Muscle layer of colon (tissue), 2 donors: Measurements from ENCODE around the gene NRG2.
A peak's percentile ranks its signal among the peaks of the same experiment; 100 is the strongest.

Source experiments
- H3K27ac ChIP-seq: one replicate; pipeline ENCODE4 v1.7.0; 2013; ENCODE audit warnings: low read depth, mild to moderate bottlenecking, low read length, moderate library complexity
- H3K27me3 ChIP-seq, 2 donors: one replicate each; pipeline ENCODE4 v1.7.0; 2013; ENCODE audit warnings: low read length in 2 of 2, mild to moderate bottlenecking in 2 of 2; ENCODE audit not compliant: insufficient read depth in 2 of 2, control insufficient read depth in 1 of 2
- H3K36me3 ChIP-seq: one replicate; pipeline ENCODE4 v1.7.0; 2013; ENCODE audit warnings: mild to moderate bottlenecking, low read length; ENCODE audit not compliant: insufficient read depth
- H3K4me1 ChIP-seq: one replicate; pipeline ENCODE4 v1.7.0; 2013; ENCODE audit warnings: mild to moderate bottlenecking, low read length; ENCODE audit not compliant: insufficient read depth
- H3K4me3 ChIP-seq, 2 donors: one replicate each; pipeline ENCODE4 v1.7.0; 2013; ENCODE audit warnings: low read length in 2 of 2, low read depth in 1 of 2, mild to moderate bottlenecking in 1 of 2, moderate library complexity in 1 of 2
- H3K9ac ChIP-seq: one replicate; pipeline ENCODE4 v1.7.0; 2013; ENCODE audit warnings: low read length
- H3K9me3 ChIP-seq: one replicate; pipeline ENCODE4 v1.7.0; 2013; ENCODE audit warnings: mild to moderate bottlenecking, low read length
- donor health status: abdominal sarcoma.
- donor health status: Adenocarcinoma of cecum.

The NRG2 gene

GRCh38 chr5:140041099-140041491, 2.0 kb downstream of the NRG2 start:
- Histone ChIP-seq H3K9ac (peak overlapping the region; percentile 9), H3K4me3 (peak overlapping the region; percentile 74 to 96), H3K36me3 (no peaks in the 10 kb centered on the region), H3K27ac (peak overlapping the region; percentile 73), H3K27me3 (peaks cover 0 to 10% of the 10 kb centered on the region in 2 donors), H3K9me3 (no peaks in the 10 kb centered on the region), H3K4me1 (peaks cover 26% of the 10 kb centered on the region)

DNA sequence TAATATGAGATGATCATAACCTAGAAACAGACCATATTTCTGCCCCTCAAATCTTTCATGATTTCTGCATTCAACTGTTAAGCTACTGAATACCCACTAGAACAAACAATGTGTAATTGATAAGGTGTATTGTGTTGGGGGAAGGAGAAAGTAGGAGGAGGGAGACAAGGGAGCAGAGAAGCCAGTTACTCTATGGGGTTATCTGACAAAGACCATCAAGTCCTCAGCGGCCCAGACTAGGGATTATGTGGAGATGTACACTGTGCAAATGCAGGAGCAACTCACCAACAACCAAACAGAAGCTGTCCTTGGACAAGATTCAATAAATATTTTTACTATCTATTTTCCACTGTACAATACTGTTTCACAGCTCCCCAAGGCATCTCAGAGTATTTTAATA, 2.7 kb downstream of the NRG2 start:
- Histone ChIP-seq H3K27ac (no peak overlapping the region), H3K4me3 (no peak overlapping the region), H3K4me1 (peaks cover 30% of the 10 kb centered on the region), H3K36me3 (no peaks in the 10 kb centered on the region), H3K9ac (no peak overlapping the region), H3K9me3 (no peaks in the 10 kb centered on the region), H3K27me3 (peaks cover 0 to 10% of the 10 kb centered on the region in 2 donors)

GRCh38 chr5:140039561-140039960, 3.5 kb downstream of the NRG2 start:
- Histone ChIP-seq H3K36me3 (no peaks in the 10 kb centered on the region), H3K9ac (no peak overlapping the region), H3K27me3 (peaks cover 0 to 10% of the 10 kb centered on the region in 2 donors), H3K4me3 (no peak overlapping the region), H3K27ac (peak overlapping the region; percentile 27), H3K9me3 (no peaks in the 10 kb centered on the region), H3K4me1 (peaks cover 30% of the 10 kb centered on the region)

DNA sequence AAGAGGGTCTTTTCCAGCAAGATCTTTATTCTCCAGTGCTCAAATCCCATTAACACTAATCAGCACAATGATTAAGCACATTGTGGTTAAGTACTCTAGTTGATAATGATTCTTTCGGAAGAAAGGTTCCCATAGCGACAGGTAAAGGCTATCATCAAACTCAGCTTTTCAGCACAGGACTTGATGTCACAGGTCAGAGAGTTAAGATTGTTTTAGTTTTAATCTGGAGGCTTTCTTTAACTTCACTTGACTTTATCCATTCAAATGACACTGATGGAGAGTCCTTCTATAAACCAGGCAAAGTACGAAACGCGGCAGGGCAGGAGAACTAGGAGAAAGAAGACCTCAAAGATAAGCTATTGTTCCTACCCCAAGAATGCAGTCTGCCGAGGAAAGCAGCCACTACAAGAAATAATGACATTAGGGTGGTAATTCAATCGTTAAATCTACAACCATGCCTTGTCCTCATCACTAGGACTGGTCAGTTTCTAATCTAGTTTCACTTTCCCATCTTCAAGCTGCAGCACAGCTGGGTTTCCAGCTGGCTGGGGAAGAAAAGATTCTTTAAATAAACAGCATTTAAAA, 4.6 kb downstream of the NRG2 start:
- Histone ChIP-seq H3K36me3 (no peaks in the 10 kb centered on the region), H3K9me3 (no peaks in the 10 kb centered on the region), H3K4me3 (peak overlapping the region; percentile 37 to 42), H3K27me3 (peaks cover 0 to 7% of the 10 kb centered on the region in 2 donors), H3K9ac (peak overlapping the region; percentile 51), H3K27ac (peak overlapping the region; percentile 12), H3K4me1 (peaks cover 26% of the 10 kb centered on the region)

GRCh38 chr5:140037012-140037411, 6.1 kb downstream of the NRG2 start:
- no peaks in the 10 kb centered on the region for H3K36me3 ChIP-seq
- no peaks in the 10 kb centered on the region for H3K27me3 ChIP-seq
- H3K4me1 ChIP-seq = peaks cover 26% of the 10 kb centered on the region
- H3K4me3 ChIP-seq = no peak overlapping the region
- H3K27ac ChIP-seq = no peak overlapping the region
- H3K9me3 ChIP-seq = no peaks in the 10 kb centered on the region
- H3K9ac ChIP-seq = no peak overlapping the region

DNA sequence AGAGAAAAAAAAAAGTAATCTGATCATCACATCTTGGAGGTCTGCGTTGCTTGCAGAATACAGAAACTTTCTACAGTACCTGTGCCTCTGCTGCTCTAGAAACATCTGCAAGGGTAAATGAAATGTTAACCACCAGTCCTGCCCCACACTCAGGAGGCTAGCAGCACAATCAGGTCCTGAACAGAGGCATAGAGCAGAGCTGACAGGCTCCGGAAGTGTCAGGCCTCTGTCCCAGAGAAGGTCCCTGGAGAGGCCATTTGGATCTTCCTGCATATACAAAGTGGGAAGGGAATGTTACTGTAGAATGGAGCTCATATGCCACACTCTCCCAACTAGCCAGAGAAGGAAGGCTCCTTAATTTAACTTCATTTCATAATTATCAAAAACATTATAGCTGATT, 7.2 kb downstream of the NRG2 start:
- Histone ChIP-seq H3K36me3 (no peaks in the 10 kb centered on the region), H3K9ac (no peak overlapping the region), H3K9me3 (no peaks in the 10 kb centered on the region), H3K27me3 (no peaks in the 10 kb centered on the region), H3K4me1 (peaks cover 22% of the 10 kb centered on the region), H3K27ac (no peak overlapping the region), H3K4me3 (no peak overlapping the region)

DNA sequence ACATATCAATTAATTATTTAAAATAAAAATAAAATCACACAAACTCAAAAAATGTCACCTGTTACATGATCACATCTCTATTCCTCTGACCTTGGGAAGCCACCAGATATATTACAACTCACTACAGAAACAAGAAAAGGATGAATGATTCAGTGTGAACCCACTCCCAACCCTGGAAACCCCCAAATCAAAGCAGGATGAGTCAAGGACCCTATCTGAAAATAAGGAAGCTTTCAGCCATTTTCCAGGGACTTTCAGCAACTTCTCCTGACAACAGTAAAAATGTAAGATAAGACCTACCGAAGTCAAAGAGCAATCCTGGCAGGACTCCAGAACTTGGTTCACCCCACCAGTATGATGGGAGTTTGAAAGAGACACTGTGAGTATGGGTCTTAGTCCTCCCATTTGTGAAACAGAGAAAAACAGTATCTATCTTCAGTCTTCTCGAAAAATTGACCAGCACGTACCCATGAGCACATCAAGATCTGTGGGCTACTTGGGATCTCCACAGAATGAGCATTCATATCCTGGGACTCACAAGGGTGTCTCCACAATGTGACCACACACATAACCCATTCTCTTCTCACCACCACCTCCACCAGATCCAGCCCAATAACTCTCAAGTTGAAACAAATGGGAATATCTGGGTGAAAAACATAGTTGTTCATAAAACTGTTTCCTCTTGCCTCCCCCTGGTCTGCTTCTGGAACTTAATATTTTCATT, 9.9 kb downstream of the NRG2 start:
- no peaks in the 10 kb centered on the region for H3K36me3 ChIP-seq
- no peaks in the 10 kb centered on the region for H3K27me3 ChIP-seq
- H3K9me3 ChIP-seq = no peaks in the 10 kb centered on the region
- H3K27ac ChIP-seq = no peak overlapping the region
- H3K9ac ChIP-seq = no peak overlapping the region
- H3K4me3 ChIP-seq = no peak overlapping the region
- H3K4me1 ChIP-seq = peaks cover 5% of the 10 kb centered on the region

- Histone ChIP-seq H3K27me3 (no peaks in the 10 kb centered on the region), H3K4me1 (peaks cover 5% of the 10 kb centered on the region), H3K9ac (no peak overlapping the region), H3K36me3 (no peaks in the 10 kb centered on the region), H3K27ac (no peak overlapping the region), H3K9me3 (no peaks in the 10 kb centered on the region), H3K4me3 (no peak overlapping the region)
Observed at GRCh38 chr5:140032296-140032695, 10.8 kb downstream of the NRG2 start.

- H3K36me3 ChIP-seq = no peaks in the 10 kb centered on the region
- H3K4me1 ChIP-seq = peaks cover 14% of the 10 kb centered on the region
- no peaks in the 10 kb centered on the region for H3K27me3 ChIP-seq
- no peak overlapping the region for H3K27ac ChIP-seq
- no peaks in the 10 kb centered on the region for H3K9me3 ChIP-seq
- H3K9ac ChIP-seq = no peak overlapping the region
- H3K4me3 ChIP-seq = no peak overlapping the region
Observed at GRCh38 chr5:140027807-140028206, 15.3 kb downstream of the NRG2 start.

GRCh38 chr5:140025736-140026135, 17.4 kb downstream of the NRG2 start:
- no peak overlapping the region for H3K27ac ChIP-seq
- H3K36me3 ChIP-seq = no peaks in the 10 kb centered on the region
- no peaks in the 10 kb centered on the region for H3K9me3 ChIP-seq
- no peak overlapping the region for H3K4me3 ChIP-seq
- H3K9ac ChIP-seq = no peak overlapping the region
- peaks cover 35% of the 10 kb centered on the region for H3K4me1 ChIP-seq
- H3K27me3 ChIP-seq = no peaks in the 10 kb centered on the region

DNA sequence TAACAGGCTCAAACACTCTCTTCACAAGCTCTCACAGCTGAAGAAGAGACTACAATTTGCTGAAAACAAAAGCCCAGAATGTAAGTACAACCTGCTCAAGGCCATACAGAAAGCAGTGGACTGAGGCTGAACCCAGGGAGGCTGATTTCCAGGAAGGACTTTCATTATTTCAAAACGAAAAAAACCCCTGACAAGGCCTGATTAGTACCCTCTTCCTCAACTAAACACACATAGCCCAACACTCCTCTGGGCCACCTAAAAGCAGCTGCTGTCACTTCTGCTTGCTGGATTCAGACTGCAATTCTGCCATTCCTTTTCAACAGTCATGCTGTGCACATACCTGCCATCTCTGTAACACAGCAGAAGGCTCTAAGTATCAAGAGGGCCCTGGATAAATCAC, 18.2 kb downstream of the NRG2 start:
- Histone ChIP-seq H3K9me3 (no peaks in the 10 kb centered on the region), H3K4me3 (no peak overlapping the region), H3K9ac (no peak overlapping the region), H3K27ac (no peak overlapping the region), H3K4me1 (peaks cover 43% of the 10 kb centered on the region), H3K36me3 (no peaks in the 10 kb centered on the region), H3K27me3 (no peaks in the 10 kb centered on the region)
